Gastroesophageal sphincter (tissue), 4 donors: ENCODE results near the gene TMEM229B. TPM values are rescaled to one million over a fixed set of nuclear protein-coding genes. Genes with fewer than 3 reads are reported as not detected.

Experiments
- ATAC-seq: fragments of 150-250 bp; one replicate; pipeline ENCODE4 v1.9.1; 2016; ENCODE audit warnings: mild to moderate bottlenecking, moderate library complexity
- H3K27ac ChIP-seq, 4 donors: fragments of 200-600 bp; sonication (generic) in 3 of 4; 1 replicate in 3 of 4; 2 replicates in 1 of 4; pipeline ENCODE4 v1.5.1; 2016 to 2019
- H3K27me3 ChIP-seq: fragments of 200-600 bp; sonication (generic); one replicate; pipeline ENCODE4 v1.5.1; 2019
- H3K36me3 ChIP-seq, 2 donors: fragments of 200-600 bp; sonication (generic); one replicate each; pipeline ENCODE4 v1.5.1; 2019; ENCODE audit warnings: control low read depth in 1 of 2
- H3K4me1 ChIP-seq, 3 donors: fragments of 200-600 bp; sonication (generic); 1 replicate in 2 of 3; 2 replicates in 1 of 3; pipeline ENCODE4 v1.5.1; 2016 to 2019; ENCODE audit warnings: control low read depth in 2 of 3
- H3K4me3 ChIP-seq, 2 donors: fragments of 200-600 bp; sonication (generic); one replicate each; pipeline ENCODE4 v1.5.1; 2019; ENCODE audit warnings: mild to moderate bottlenecking in 1 of 2, moderate library complexity in 1 of 2
- H3K9me3 ChIP-seq, 3 donors: fragments of 200-600 bp; sonication (generic); one replicate each; pipeline ENCODE4 v1.5.1; 2017 to 2019; ENCODE audit warnings: control low read depth in 2 of 3
- CTCF ChIP-seq, 4 experiments: fragments of 200-600 bp in 2 of 4; fragments of 450-650 bp in 2 of 4; sonication (generic) in 1 of 4; IDR thresholded peaks; one replicate each; pipeline ENCODE4 v1.5.1; 2017 to 2019; ENCODE audit warnings: antibody characterized with exemption in 4 of 4, mild to moderate bottlenecking in 2 of 4, moderate library complexity in 2 of 4
- EP300 ChIP-seq: sonication (generic); formaldehyde crosslinking; IDR thresholded peaks from one replicate; pipeline ENCODE4 v1.6.1; 2017; ENCODE audit warnings: antibody characterized with exemption, mild to moderate bottlenecking
- POLR2A ChIP-seq, 2 donors: fragments of 450-650 bp; IDR thresholded peaks; one replicate each; pipeline ENCODE4 v1.6.1; 2017; ENCODE audit warnings: antibody characterized with exemption in 2 of 2, mild to moderate bottlenecking in 2 of 2, moderate library complexity in 1 of 2
- POLR2AphosphoS5 ChIP-seq: sonication (generic); formaldehyde crosslinking; IDR thresholded peaks from one replicate; pipeline ENCODE4 v1.6.1; 2017; ENCODE audit warnings: antibody characterized with exemption
- WGBS, 2 donors: methylation state at CpG; one replicate each; pipeline ENCODE4 v1.1.5; 2018; ENCODE audit warnings: low coverage in 1 of 2; 5-methylcytosine and 5-hydroxymethylcytosine counted together
- total RNA-seq, 4 donors: library from RNA; depleted of rRNA; stranded (reverse); fragments of >200 nt; gene quantifications; one replicate each; pipeline ENCODE4 v1.1.0, GENCODE V29; 2016

Gene TMEM229B
- total RNA-seq, 4 donors from 2014 or later, result 0.94 to 3.9 (median 2.5) TPM

DNA sequence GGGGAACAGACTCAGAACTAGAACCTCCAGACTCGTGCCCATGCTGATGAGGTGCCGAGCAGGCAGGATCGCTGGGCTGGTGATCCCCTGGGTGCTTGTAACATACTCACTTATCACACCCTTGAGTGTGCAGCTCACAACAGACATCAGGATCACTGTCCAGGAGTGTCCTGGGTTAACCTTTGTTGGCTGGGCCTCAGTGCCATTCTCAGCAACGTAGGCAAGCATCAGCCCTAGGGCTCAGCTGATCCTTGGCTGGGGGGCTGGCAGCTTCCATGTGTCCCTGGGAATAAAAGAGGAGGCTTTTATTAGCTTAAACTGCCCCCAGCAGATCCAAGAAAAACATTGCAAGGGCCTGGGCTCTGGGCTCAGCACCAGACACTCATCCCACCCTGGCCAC is 1.6 kb downstream of the TMEM229B start:
- no CpG with 5 or more reads among the region's 4 CpGs for WGBS, 2 donors

DNA sequence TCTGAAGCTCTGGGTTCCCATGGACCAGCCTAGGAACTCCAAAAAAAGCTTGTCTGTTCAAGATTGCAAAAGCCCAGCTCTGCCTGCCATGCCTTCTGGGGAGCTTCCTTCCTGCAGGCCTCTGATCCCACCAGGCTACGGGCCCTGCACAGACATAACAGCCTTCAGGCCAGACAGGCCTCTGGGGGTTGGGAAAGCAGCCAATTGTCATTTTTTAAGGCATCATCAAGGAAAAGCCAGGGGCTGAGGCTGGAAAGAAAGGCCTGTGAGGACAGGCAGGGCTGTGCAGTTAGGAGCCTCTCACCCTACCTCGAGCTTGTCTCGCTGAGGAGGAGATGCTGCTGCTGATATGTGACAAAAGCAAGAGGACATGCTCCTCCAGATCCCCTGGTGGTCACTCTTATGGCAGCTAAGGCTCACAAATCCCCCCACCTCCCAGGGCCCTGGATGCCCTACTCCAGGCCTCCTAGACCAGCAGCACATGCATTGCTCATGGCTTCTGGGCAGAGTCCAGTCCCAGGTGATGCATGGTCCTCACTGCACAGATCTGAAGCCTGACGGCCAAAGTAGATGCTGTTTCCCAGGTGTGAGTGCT is 2.9 kb downstream of the TMEM229B start:
- H3K36me3 ChIP-seq, result no peaks in the 10 kb centered on the region
- no peaks in the 10 kb centered on the region for H3K9me3 ChIP-seq
- WGBS, 2 donors, result no CpG with 5 or more reads among the region's 4 CpGs
- no peak overlapping the region for H3K27ac ChIP-seq
- TF ChIP-seq EP300, result no peak
- no peak for TF ChIP-seq CTCF (IDR thresholded peaks at IDR 0.05)
- H3K4me1 ChIP-seq, result no peaks in the 10 kb centered on the region
- ATAC-seq, result no peak
- H3K27me3 ChIP-seq, result no peaks in the 10 kb centered on the region
- H3K4me3 ChIP-seq, result no peak overlapping the region

More for the DNA sequence above, 1.6 kb downstream of the TMEM229B start:
- Histone ChIP-seq H3K4me3 (no peak overlapping the region), H3K27ac (no peak overlapping the region), H3K4me1 (no peaks in the 10 kb centered on the region), H3K27me3 (no peaks in the 10 kb centered on the region), H3K9me3 (no peaks in the 10 kb centered on the region), H3K36me3 (no peaks in the 10 kb centered on the region)
- ATAC-seq, result no peak
- no peak for TF ChIP-seq POLR2AphosphoS5
- no peak for TF ChIP-seq CTCF (IDR thresholded peaks at IDR 0.05)
- no peak for TF ChIP-seq POLR2A (IDR thresholded peaks at IDR 0.05)
- TF ChIP-seq EP300, result no peak

DNA sequence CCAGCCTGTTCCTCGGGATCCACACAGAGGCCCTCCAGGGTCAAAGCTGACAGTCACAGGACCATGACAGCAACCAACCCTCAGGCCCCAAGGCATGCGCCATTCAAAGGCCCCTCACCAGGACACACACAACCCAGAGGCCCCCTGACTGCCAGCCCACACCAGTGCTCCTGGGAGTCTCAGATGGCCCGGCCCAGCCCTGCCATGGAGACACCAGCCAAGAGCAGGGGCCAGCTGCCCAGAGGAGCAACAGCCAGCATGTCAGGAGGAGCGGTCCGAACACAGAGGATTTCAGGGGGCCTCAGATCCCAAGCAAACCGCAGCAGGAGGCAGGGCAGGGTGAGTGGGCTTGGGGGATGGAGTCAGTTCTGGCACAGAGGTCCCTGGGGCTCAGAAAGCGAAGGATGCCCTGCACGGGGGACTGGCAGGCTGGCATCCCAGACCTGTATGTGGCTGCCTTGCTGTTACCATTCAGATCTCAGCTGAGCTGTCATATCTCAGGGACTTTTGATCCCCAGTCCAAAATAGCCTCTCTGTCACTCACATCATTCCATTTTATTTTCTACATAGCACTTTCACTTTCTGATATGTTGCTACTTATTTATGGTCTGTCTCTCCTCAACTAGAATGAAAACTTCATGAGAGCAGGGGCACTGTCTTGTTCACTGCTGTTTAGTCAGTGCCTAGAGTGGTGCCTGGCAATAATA is 4.8 kb downstream of the TMEM229B start:
- H3K36me3 ChIP-seq, result no peaks in the 10 kb centered on the region
- TF ChIP-seq CTCF (IDR thresholded peaks at IDR 0.05) (no peak), EP300 (no peak), POLR2A (IDR thresholded peaks at IDR 0.05) (no peak), POLR2AphosphoS5 (no peak)
- ATAC-seq, result no peak
- no peak overlapping the region for H3K4me3 ChIP-seq
- no peak overlapping the region for H3K27ac ChIP-seq
- no peaks in the 10 kb centered on the region for H3K9me3 ChIP-seq
- H3K4me1 ChIP-seq, result no peaks in the 10 kb centered on the region
- no peaks in the 10 kb centered on the region for H3K27me3 ChIP-seq
- 50% methylated on average over 1 of the region's 8 CpGs; no CpG with 5 or more reads in 1 of the 2 donors for WGBS, 2 donors

GRCh38 chr14:67482231-67483164 is 6.0 kb downstream of the TMEM229B start:
- WGBS, 2 donors, result 84 to 89% methylated on average over 4 of the region's 8 CpGs
- no peaks in the 10 kb centered on the region for H3K36me3 ChIP-seq
- no peaks in the 10 kb centered on the region for H3K9me3 ChIP-seq
- no peaks in the 10 kb centered on the region for H3K27me3 ChIP-seq
- ATAC-seq, result no peak
- TF ChIP-seq POLR2AphosphoS5 (no peak), CTCF (IDR thresholded peaks at IDR 0.05) (no peak), POLR2A (IDR thresholded peaks at IDR 0.05) (no peak), EP300 (no peak)
- no peak overlapping the region for H3K4me3 ChIP-seq
- no peak overlapping the region for H3K27ac ChIP-seq
- H3K4me1 ChIP-seq, result no peaks in the 10 kb centered on the region
